ENCODE measurements around the gene NPLOC4. TPM values are rescaled to one million over a fixed set of nuclear protein-coding genes. Genes with fewer than 3 reads are reported as not detected.

The NPLOC4 gene
- total and polyA plus RNA-seq, 9 of the 15 experiments (the other 6 are each of a cell fraction or from before 2014, with no cell fraction given) = 1.5 to 116 (median 64.5) TPM

GRCh38 chr17:81512562-81513371, 124.1 kb downstream of the NPLOC4 start, which contains the start of gene ACTG1 (continued):
- TF ChIP-seq THRB (CRISPR knock-in tag; conservative IDR thresholded peaks at IDR 0.05) = no peak
- peak; percentile 88 for TF ChIP-seq POLR2G (IDR thresholded peaks at IDR 0.05; ENCODE audit: low read depth, low read length)
- no peak for TF ChIP-seq SMARCB1 (IDR thresholded peaks at IDR 0.05; ENCODE audit: insufficient read length, low read depth)
- TF ChIP-seq ZNF830 (CRISPR knock-in tag; IDR thresholded peaks at IDR 0.05) = peak; percentile 84; the same call in 1 of the 2 replicates
- TF ChIP-seq, protein P1, sequence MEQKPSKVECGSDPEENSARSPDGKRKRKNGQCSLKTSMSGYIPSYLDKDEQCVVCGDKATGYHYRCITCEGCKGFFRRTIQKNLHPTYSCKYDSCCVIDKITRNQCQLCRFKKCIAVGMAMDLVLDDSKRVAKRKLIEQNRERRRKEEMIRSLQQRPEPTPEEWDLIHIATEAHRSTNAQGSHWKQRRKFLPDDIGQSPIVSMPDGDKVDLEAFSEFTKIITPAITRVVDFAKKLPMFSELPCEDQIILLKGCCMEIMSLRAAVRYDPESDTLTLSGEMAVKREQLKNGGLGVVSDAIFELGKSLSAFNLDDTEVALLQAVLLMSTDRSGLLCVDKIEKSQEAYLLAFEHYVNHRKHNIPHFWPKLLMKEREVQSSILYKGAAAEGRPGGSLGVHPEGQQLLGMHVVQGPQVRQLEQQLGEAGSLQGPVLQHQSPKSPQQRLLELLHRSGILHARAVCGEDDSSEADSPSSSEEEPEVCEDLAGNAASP (IDR thresholded peaks at IDR 0.05) = no peak
- no peak for TF ChIP-seq RHOXF2B (CRISPR knock-in tag; conservative IDR thresholded peaks at IDR 0.05)
- TF ChIP-seq ZBTB5 (IDR thresholded peaks at IDR 0.05) = no peak
- no peak for TF ChIP-seq ZFP30 (CRISPR knock-in tag; IDR thresholded peaks at IDR 0.05; ENCODE audit: borderline replicate concordance)
- no peak for TF ChIP-seq IFI16 (CRISPR knock-in tag; IDR thresholded peaks at IDR 0.05)
- TF ChIP-seq, protein P2, sequence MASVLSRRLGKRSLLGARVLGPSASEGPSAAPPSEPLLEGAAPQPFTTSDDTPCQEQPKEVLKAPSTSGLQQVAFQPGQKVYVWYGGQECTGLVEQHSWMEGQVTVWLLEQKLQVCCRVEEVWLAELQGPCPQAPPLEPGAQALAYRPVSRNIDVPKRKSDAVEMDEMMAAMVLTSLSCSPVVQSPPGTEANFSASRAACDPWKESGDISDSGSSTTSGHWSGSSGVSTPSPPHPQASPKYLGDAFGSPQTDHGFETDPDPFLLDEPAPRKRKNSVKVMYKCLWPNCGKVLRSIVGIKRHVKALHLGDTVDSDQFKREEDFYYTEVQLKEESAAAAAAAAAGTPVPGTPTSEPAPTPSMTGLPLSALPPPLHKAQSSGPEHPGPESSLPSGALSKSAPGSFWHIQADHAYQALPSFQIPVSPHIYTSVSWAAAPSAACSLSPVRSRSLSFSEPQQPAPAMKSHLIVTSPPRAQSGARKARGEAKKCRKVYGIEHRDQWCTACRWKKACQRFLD (CRISPR knock-in tag; IDR thresholded peaks at IDR 0.05) = peak; percentile 97
- peak; percentile 39; the same call in 1 of the 2 replicates for TF ChIP-seq NFRKB (IDR thresholded peaks at IDR 0.05; ENCODE audit: low read depth)
- TF ChIP-seq POLR2H (tag; IDR thresholded peaks at IDR 0.05; ENCODE audit: low read depth) = peak; percentile 98
- TF ChIP-seq BRD4 (IDR thresholded peaks at IDR 0.05) = no peak
- TF ChIP-seq, protein P3, sequence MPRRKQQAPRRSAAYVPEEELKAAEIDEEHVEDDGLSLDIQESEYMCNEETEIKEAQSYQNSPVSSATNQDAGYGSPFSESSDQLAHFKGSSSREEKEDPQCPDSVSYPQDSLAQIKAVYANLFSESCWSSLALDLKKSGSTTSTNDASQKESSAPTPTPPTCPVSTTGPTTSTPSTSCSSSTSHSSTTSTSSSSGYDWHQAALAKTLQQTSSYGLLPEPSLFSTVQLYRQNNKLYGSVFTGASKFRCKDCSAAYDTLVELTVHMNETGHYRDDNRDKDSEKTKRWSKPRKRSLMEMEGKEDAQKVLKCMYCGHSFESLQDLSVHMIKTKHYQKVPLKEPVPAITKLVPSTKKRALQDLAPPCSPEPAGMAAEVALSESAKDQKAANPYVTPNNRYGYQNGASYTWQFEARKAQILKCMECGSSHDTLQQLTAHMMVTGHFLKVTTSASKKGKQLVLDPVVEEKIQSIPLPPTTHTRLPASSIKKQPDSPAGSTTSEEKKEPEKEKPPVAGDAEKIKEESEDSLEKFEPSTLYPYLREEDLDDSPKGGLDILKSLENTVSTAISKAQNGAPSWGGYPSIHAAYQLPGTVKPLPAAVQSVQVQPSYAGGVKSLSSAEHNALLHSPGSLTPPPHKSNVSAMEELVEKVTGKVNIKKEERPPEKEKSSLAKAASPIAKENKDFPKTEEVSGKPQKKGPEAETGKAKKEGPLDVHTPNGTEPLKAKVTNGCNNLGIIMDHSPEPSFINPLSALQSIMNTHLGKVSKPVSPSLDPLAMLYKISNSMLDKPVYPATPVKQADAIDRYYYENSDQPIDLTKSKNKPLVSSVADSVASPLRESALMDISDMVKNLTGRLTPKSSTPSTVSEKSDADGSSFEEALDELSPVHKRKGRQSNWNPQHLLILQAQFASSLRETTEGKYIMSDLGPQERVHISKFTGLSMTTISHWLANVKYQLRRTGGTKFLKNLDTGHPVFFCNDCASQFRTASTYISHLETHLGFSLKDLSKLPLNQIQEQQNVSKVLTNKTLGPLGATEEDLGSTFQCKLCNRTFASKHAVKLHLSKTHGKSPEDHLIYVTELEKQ (CRISPR knock-in tag; IDR thresholded peaks at IDR 0.05) = no peak
- no peak for TF ChIP-seq CBX8 (IDR thresholded peaks at IDR 0.05; ENCODE audit: borderline replicate concordance, extremely low read depth, low read depth, low read length, poor library complexity, severe bottlenecking)
- TF ChIP-seq ASH1L (IDR thresholded peaks at IDR 0.05; ENCODE audit: borderline replicate concordance, low read depth, partially characterized antibody) = no peak
- TF ChIP-seq SRF (CRISPR knock-in tag; IDR thresholded peaks at IDR 0.05) = peak; percentile 98 to 99

Data from K562 (cell line).